Right renal cortex interstitium (tissue), 3 donors: Measurements from ENCODE around the gene TMC2. TPM values are rescaled to one million over a fixed set of nuclear protein-coding genes. Genes with fewer than 3 reads are reported as not detected.
"Not testable (repeated sequence)": the region's sequence is repeated elsewhere in the genome, so short reads cannot be mapped to it uniquely, and the experiment has no call there.

ENCODE experiments used
- DNase-seq, 3 donors: peaks; one replicate each; pipeline ENCODE4 v3.0.0-alpha.2; 2013; ENCODE audit warnings: low read depth in 3 of 3, low spot score in 2 of 3
- polyA plus RNA-seq, 3 donors: library from polyadenylated mRNA; unstranded; fragments of 120-200 nt; gene quantifications; one replicate each; pipeline ENCODE4 v1.2.1, GENCODE V29; 2013; ENCODE audit not compliant: insufficient read length in 3 of 3

Gene TMC2
- under 1 TPM; 0.10 to 0.18 (median 0.11) TPM for polyA plus RNA-seq

GRCh38 chr20:2536560-2536986 lies at the start of gene TMC2:
Gene TMC2 (plus strand): TSS chr20:2536573. CDS start chr20:2536622, 49 bp downstream.
- DNase-seq: no peak

- not testable (repeated sequence) for DNase-seq
These were observed 33.5 kb upstream of the TMC2 start for GRCh38 chr20:2502808-2503384.

GRCh38 chr20:2504803-2505202 lies 31.6 kb upstream of the TMC2 start:
- DNase-seq: not testable (repeated sequence)

- not testable (repeated sequence) for DNase-seq
These were observed 29.9 kb upstream of the TMC2 start for GRCh38 chr20:2506426-2506825.

DNA sequence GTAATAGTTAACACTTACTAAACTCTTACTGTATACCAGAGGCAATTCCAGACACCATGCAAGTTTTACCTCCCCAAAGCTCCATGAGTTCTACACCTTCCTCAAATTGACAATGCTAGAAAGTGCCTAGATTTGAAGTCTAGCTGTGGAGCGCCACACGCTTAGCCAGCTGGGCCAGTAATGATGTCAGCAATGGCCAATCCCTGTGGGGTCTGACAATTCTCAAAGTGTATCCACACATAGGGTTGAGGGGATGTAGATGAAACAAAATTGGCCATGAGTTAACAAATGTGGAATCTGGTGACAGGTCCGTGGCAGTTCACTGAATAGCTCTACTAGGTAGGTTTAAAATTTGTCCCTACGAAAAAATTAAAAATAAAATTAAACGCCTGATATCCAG lies 28.9 kb upstream of the TMC2 start:
- no peak for DNase-seq

DNA sequence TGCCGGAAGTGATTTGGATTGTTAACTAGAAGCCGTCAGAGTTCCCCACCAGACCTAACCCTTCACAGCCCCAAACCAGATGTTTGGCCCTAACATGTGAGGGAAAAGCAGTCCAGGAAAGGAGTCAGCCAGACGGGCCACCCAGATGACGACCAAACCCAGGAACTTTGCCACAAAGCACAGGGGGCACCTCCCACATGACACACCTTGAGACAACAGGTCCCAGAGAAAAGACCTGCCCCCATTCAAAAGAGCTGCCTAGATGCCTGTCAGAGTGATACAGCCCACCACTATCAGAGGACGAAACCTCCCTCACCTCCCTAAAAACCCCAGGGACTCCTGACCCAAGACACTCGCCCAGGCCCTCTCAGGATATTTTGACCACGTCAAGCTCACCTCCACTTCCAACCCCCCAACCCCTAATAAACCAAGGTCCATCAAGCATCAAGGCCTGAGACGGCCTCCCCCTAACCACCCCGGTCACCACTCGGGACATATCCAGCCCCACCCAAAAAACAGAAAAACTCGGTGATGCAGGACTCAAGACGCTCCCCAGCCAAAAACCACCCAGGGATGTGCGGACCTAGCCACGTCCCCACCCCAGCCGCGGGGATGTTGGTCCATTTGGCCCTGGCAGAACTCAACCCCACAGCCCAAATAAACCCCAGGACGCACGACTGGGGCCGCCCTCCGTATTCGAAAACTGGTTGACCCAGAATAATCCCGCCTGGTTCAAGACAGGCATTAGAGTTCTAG lies 28.3 kb upstream of the TMC2 start:
- no peak for DNase-seq

DNA sequence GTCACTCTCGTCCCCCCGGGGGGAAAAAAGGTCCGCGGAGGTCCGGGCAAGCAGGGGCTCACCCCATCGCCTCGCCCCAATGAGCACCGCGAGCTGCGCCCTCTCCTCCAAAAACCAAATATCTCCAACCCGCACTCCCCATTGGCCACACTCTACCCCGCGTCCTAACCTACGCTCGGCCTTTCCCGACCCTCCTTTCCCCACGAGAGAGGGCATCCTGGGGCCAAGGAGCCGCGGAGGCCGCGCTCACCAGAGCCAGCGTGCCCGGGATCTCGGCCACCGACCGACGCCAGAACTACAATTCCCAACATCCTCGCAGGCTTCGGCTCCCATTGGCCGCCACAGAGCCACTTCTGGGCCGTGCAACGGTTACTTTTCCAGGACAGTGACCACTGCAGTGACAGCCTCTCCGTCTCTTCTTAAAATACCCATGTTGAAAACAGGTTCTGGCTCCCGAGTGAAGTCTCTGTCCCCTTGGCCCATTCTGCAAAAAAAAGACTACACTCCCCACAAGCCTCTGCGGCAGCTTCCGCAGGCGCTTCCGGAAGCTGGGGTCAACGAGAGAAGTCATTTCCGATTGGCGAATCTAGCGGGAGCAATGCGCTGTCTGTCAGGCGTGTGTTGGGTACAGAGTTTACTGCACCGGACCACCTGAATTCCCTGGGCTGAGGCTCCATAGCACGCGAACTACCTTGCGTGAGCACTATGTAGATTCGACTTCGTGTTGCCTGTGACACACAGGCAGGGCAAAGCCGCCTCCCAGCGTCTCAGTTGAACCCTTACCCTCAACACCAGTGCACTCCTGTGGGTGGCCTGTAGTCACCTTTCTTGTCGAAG lies 27.5 kb upstream of the TMC2 start, which contains the start of gene ZNF343:
TSS of gene ZNF343 (minus strand) at position 285 of the 837 bp plus-strand sequence. CDS start 15,020 bp downstream, outside the sequence.
- peak; percentile 80 to 84 (median 82) for DNase-seq

DNA sequence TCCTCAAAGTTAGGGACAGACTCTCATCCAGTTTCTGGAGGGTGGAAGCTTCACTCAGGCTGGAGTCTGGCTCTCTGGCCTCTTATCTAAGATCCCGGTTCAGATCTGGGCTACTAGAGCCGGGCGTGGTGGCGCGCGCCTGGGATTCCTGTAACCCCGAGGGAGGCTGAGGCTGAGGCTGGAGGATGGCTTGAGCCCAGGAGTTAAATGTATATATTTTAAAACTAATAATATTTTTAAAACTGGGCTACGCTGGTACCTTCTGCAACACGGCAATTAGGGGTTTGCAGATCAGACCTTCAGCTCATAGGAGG lies 26.9 kb upstream of the TMC2 start:
- DNase-seq: no peak

- no peak for DNase-seq
These were observed 26.6 kb upstream of the TMC2 start for GRCh38 chr20:2509794-2510193.

DNA sequence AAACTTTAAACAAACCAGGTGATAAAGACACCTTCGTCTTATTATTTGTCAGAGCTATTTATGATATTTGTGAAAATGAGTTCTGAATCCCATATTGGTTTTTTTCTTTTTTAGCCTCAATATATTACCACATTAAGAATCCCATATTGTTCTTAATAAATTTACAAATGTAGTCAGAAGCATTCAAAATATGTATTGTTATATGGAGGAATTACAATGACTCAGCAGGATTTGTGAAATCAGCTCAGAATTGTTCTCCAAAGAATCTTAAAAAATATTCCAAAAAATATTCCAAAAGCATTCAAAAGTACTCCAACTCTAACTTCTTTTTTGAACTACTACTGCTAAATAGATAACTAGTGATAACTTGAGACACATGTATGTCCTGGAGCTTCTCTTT lies 21.2 kb upstream of the TMC2 start:
- no peak for DNase-seq

- no peak for DNase-seq
These were observed 20.0 kb upstream of the TMC2 start for GRCh38 chr20:2516399-2516798.

DNA sequence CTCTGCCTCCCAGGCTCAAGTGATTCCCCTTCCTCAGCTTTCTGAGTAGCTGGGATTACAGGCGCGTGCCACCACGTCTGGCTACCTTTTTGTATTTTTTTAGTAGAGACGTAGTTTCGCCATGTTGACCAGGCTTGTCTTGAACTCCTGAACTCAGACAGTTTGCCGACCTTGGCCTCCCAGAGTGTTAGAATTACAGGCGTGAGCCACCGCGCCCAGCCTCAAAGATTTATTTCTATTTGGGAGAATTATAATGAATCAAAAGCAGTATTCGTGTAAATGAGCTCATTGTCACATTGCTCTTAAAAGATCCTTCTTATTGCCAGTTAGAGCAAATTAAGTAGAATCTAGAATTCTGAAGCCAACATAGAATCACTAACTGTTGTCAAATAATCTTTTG lies 18.3 kb upstream of the TMC2 start:
- no peak for DNase-seq

DNA sequence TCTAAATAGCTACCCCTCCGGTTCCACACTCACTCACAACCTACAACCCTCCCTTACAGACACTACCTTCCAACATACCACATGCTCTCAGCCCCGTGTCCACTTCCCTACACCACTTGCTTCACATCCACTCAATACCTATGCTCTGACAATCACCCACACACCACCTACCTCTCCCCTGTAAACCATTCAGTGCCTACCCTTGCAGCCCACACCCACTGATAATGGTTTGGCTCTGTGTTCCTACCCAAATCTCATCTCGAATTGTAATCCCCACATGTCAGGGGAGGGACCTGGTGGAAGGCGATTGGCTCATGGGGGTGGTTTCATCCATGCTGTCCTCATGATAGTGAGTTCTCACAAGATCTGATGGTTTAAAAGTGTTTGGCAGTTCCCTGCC lies 17.8 kb upstream of the TMC2 start:
- DNase-seq: no peak

GRCh38 chr20:2519115-2519809 lies 17.1 kb upstream of the TMC2 start:
- DNase-seq: no peak

- no peak for DNase-seq
These were observed 15.8 kb upstream of the TMC2 start for GRCh38 chr20:2520617-2521016.

- DNase-seq: no peak
These were observed 14.7 kb upstream of the TMC2 start for GRCh38 chr20:2521369-2522305.

GRCh38 chr20:2522826-2523429 lies 13.4 kb upstream of the TMC2 start:
- DNase-seq: not testable (repeated sequence)

- DNase-seq: peak; percentile 62 to 75 (median 69)
These were observed 12.3 kb upstream of the TMC2 start for GRCh38 chr20:2523919-2524708.
